ENCODE data around the gene C6.

- TF ChIP-seq CTCF (IDR thresholded peaks at IDR 0.05) (no peak), POLR2AphosphoS5 (IDR thresholded peaks at IDR 0.05) (no peak)
Measured at GRCh38 chr5:41097642-41098041, 115.7 kb downstream of the C6 start.
